ENCODE measurements around the gene SGSM1.
A peak's percentile ranks its signal among the peaks of the same experiment; 100 is the strongest.
"Not testable (repeated sequence)": the region's sequence is repeated elsewhere in the genome, so short reads cannot be mapped to it uniquely, and the experiment has no call there.

The SGSM1 gene

GRCh38 chr22:24836282-24836681 lies 30.3 kb downstream of the SGSM1 start:
- DNase-seq (ENCODE audit: low spot score): no peak

GRCh38 chr22:24837517-24837916 lies 31.5 kb downstream of the SGSM1 start:
- DNase-seq (ENCODE audit: low spot score): not testable (repeated sequence)

GRCh38 chr22:24841261-24841660 lies 35.2 kb downstream of the SGSM1 start:
- no peak for DNase-seq (ENCODE audit: low spot score)

- DNase-seq (ENCODE audit: low spot score): no peak
Measured at GRCh38 chr22:24843048-24843447, 37.0 kb downstream of the SGSM1 start.

- DNase-seq (ENCODE audit: low spot score): peak; percentile 16
Measured at GRCh38 chr22:24845041-24845898, 39.3 kb downstream of the SGSM1 start.

GRCh38 chr22:24847490-24847889 lies 41.5 kb downstream of the SGSM1 start:
- no peak for DNase-seq (ENCODE audit: low spot score)

GRCh38 chr22:24848559-24849168 lies 42.7 kb downstream of the SGSM1 start:
- peak; percentile 22 for DNase-seq (ENCODE audit: low spot score)

- DNase-seq (ENCODE audit: low spot score): no peak
Measured at GRCh38 chr22:24855794-24856193, 49.8 kb downstream of the SGSM1 start.

- DNase-seq (ENCODE audit: low spot score): no peak
Measured at GRCh38 chr22:24857576-24857975, 51.6 kb downstream of the SGSM1 start.

- no peak for DNase-seq (ENCODE audit: low spot score)
Measured at GRCh38 chr22:24859587-24859986, 53.6 kb downstream of the SGSM1 start.

GRCh38 chr22:24865508-24865907 lies 59.5 kb downstream of the SGSM1 start:
- DNase-seq (ENCODE audit: low spot score): no peak

- no peak for DNase-seq (ENCODE audit: low spot score)
Measured at GRCh38 chr22:24867323-24868022, 61.5 kb downstream of the SGSM1 start.

- DNase-seq (ENCODE audit: low spot score): no peak
Measured at GRCh38 chr22:24868979-24869378, 63.0 kb downstream of the SGSM1 start.

- DNase-seq (ENCODE audit: low spot score): no peak
Measured at GRCh38 chr22:24871611-24872205, 65.7 kb downstream of the SGSM1 start.

- peak; percentile 22 for DNase-seq (ENCODE audit: low spot score)
Measured at GRCh38 chr22:24873226-24873625, 67.2 kb downstream of the SGSM1 start.

- no peak for DNase-seq (ENCODE audit: low spot score)
Measured at GRCh38 chr22:24875862-24876506, 70.0 kb downstream of the SGSM1 start.

- no peak for DNase-seq (ENCODE audit: low spot score)
Measured at GRCh38 chr22:24876700-24877099, 70.7 kb downstream of the SGSM1 start.

- DNase-seq (ENCODE audit: low spot score): no peak
Measured at GRCh38 chr22:24878969-24879368, 73.0 kb downstream of the SGSM1 start.

GRCh38 chr22:24883432-24883831 lies 77.4 kb downstream of the SGSM1 start:
- DNase-seq (ENCODE audit: low spot score): no peak

- no peak for DNase-seq (ENCODE audit: low spot score)
Measured at GRCh38 chr22:24887260-24887659, 81.2 kb downstream of the SGSM1 start.

- no peak for DNase-seq (ENCODE audit: low spot score)
Measured at GRCh38 chr22:24893341-24894070, 87.5 kb downstream of the SGSM1 start.

Measured in cerebellar cortex (tissue), 1 donor.